Gastrocnemius medialis (tissue), 4 donors: ENCODE data around the gene ARHGAP33. TPM values are rescaled to one million over a fixed set of nuclear protein-coding genes. Genes with fewer than 3 reads are reported as not detected.

ENCODE experiments used
- ATAC-seq, 2 donors: fragments of 150-250 bp; one replicate each; pipeline ENCODE4 v1.9.1; 2016
- DNase-seq, 2 donors: peaks; one replicate each; pipeline ENCODE4 v3.0.0-alpha.2; 2019
- H3K27ac ChIP-seq, 4 donors: fragments of 200-600 bp; sonication (generic); 1 replicate in 1 of 4; 2 replicates in 3 of 4; pipeline ENCODE4 v1.5.1; 2016 to 2018; ENCODE audit warnings: mild to moderate bottlenecking in 2 of 4, moderate library complexity in 1 of 4
- H3K27me3 ChIP-seq, 3 donors: fragments of 200-600 bp; sonication (generic) in 2 of 3; 1 replicate in 1 of 3; 2 replicates in 2 of 3; pipeline versions ENCODE4 v1.5.1 to v1.6.0; 2016 to 2019; ENCODE audit warnings: mild to moderate bottlenecking in 1 of 3, moderate library complexity in 1 of 3
- H3K36me3 ChIP-seq, 2 donors: fragments of 200-600 bp; sonication (generic) in 1 of 2; one replicate each; pipeline ENCODE4 v1.5.1; 2017 to 2018
- H3K4me1 ChIP-seq, 2 donors: fragments of 200-600 bp; sonication (generic) in 1 of 2; one replicate each; pipeline ENCODE4 v1.5.1; 2016 to 2017; ENCODE audit warnings: mild to moderate bottlenecking in 2 of 2
- H3K4me3 ChIP-seq, 4 donors: fragments of 200-600 bp; sonication (generic) in 3 of 4; 1 replicate in 1 of 4; 2 replicates in 3 of 4; pipeline ENCODE4 v1.5.1; 2016 to 2019; ENCODE audit warnings: mild to moderate bottlenecking in 2 of 4
- H3K9me3 ChIP-seq, 3 donors: fragments of 200-600 bp; sonication (generic) in 2 of 3; 1 replicate in 1 of 3; 2 replicates in 2 of 3; pipeline ENCODE4 v1.5.1; 2016 to 2019
- CTCF ChIP-seq, 5 experiments: fragments of 450-650 bp in 3 of 5; fragments of 200-600 bp in 2 of 5; sonication (generic) in 2 of 5; IDR thresholded peaks in 4 of 5; conservative IDR thresholded peaks in 1 of 5; 1 replicate in 4 of 5; 2 replicates in 1 of 5; pipeline ENCODE4 v1.5.1; 2016 to 2019; ENCODE audit warnings: antibody characterized with exemption in 5 of 5, mild to moderate bottlenecking in 3 of 5, moderate library complexity in 3 of 5
- POLR2A ChIP-seq, 2 donors: fragments of 450-650 bp; IDR thresholded peaks; one replicate each; pipeline ENCODE4 v1.6.1; 2017; ENCODE audit warnings: antibody characterized with exemption in 2 of 2, mild to moderate bottlenecking in 2 of 2, moderate library complexity in 2 of 2
- in situ Hi-C, 4 donors: fragments of 200-750 bp; cut with MboI; loops; one replicate each; pipeline versions ENCODE4 v1.15.0 to v1.8.0; 2017; ENCODE audit warnings: low sequenced_read_pairs in 4 of 4
- intact Hi-C: fragments of 100-400 bp; cut with DNase I; formaldehyde crosslinking; loops from one replicate; pipeline ENCODE4 v1.15.1; 2023; ENCODE audit warnings: low total_unique reads
- total RNA-seq, 4 donors: library from RNA; depleted of rRNA; stranded (reverse); fragments of >200 nt; gene quantifications; one replicate each; pipeline versions ENCODE4 v1.1.0 to v1.2.3, GENCODE V29; 2016

ARHGAP33 gene
- total RNA-seq, 4 donors from 2014 or later = 0.22 to 4.7 (median 2.2) TPM

GRCh38 chr19:35822579-35822978, 47.2 kb downstream of the ARHGAP33 start:
- ATAC-seq (no peak), DNase-seq (no peak)
- Histone ChIP-seq H3K36me3 (no peaks in the 10 kb centered on the region), H3K27me3 (peaks cover 0 to 10% (median 3%) of the 10 kb centered on the region in 3 donors), H3K4me1 (no peaks in the 10 kb centered on the region), H3K4me3 (no peak overlapping the region), H3K9me3 (no peaks in the 10 kb centered on the region), H3K27ac (no peak overlapping the region)
- in situ Hi-C loops = no loop called here
- intact Hi-C loops = no loop called here
- TF ChIP-seq POLR2A (IDR thresholded peaks at IDR 0.05) = no peak
- TF ChIP-seq CTCF (IDR thresholded peaks at IDR 0.05 in 4 of 5, conservative IDR thresholded peaks at IDR 0.05 in 1 of 5) = no peak

- H3K27me3 ChIP-seq = peaks cover 0 to 3% (median 3%) of the 10 kb centered on the region in 3 donors
- TF ChIP-seq CTCF (IDR thresholded peaks at IDR 0.05 in 4 of 5, conservative IDR thresholded peaks at IDR 0.05 in 1 of 5) = no peak
- TF ChIP-seq POLR2A (IDR thresholded peaks at IDR 0.05) = no peak
- DNase-seq (no peak), ATAC-seq (no peak)
- no peak overlapping the region for H3K27ac ChIP-seq
- in situ Hi-C loops (no loop called here), intact Hi-C loops (no loop called here)
- no peaks in the 10 kb centered on the region for H3K9me3 ChIP-seq
- H3K4me3 ChIP-seq = no peak overlapping the region
- no peaks in the 10 kb centered on the region for H3K36me3 ChIP-seq
- no peaks in the 10 kb centered on the region for H3K4me1 ChIP-seq
Observed at GRCh38 chr19:35824150-35824549, 48.8 kb downstream of the ARHGAP33 start.

DNA sequence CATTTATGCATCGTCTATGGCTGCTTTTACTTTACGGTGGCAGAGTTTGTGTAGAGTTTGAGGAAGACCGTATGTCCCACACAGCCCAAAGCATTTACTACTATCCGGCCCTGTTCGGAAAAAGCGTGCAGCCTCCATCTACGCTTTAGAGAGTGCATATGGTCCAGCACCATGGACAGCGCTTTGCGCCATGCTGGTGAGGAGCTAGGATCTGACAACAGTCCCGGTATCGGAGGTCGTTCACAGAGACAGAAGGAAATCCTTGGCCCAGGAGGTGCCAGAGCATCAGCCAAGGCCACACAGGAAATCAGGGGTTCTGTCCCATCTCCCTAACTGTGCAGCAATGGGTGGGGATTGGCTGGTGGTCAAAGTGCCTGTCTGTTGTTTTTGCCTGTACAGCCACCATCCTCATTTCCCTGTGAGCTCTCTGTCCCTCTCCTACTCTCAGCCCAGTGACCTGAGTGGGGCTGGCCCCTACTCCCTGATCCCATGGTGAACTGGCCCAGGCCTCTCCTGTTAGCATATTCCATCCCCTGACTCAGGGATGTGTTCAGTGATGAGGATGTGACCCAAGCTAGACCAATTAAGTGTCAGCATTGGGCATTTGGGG, 53.4 kb downstream of the ARHGAP33 start:
- intact Hi-C loops (no loop called here), in situ Hi-C loops (no loop called here)

GRCh38 chr19:35830986-35831385, 55.6 kb downstream of the ARHGAP33 start:
- TF ChIP-seq POLR2A (IDR thresholded peaks at IDR 0.05) (no peak), CTCF (IDR thresholded peaks at IDR 0.05 in 4 of 5, conservative IDR thresholded peaks at IDR 0.05 in 1 of 5) (no peak)
- no peak overlapping the region for H3K4me3 ChIP-seq
- DNase-seq (no peak), ATAC-seq (no peak)
- H3K4me1 ChIP-seq = no peaks in the 10 kb centered on the region
- intact Hi-C loops = no loop called here
- peaks cover 0 to 4% (median 2%) of the 10 kb centered on the region in 3 donors for H3K27me3 ChIP-seq
- H3K36me3 ChIP-seq = no peaks in the 10 kb centered on the region
- no peaks in the 10 kb centered on the region for H3K9me3 ChIP-seq
- in situ Hi-C loops = no loop called here
- no peak overlapping the region for H3K27ac ChIP-seq

More for the DNA sequence above, 53.4 kb downstream of the ARHGAP33 start:
- no peak for TF ChIP-seq POLR2A (IDR thresholded peaks at IDR 0.05)
- TF ChIP-seq CTCF (IDR thresholded peaks at IDR 0.05 in 4 of 5, conservative IDR thresholded peaks at IDR 0.05 in 1 of 5) = no peak
- H3K36me3 ChIP-seq = no peaks in the 10 kb centered on the region
- H3K27ac ChIP-seq = no peak overlapping the region
- peaks cover 0 to 3% (median 2%) of the 10 kb centered on the region in 3 donors for H3K27me3 ChIP-seq
- DNase-seq (no peak), ATAC-seq (no peak)
- no peaks in the 10 kb centered on the region for H3K4me1 ChIP-seq
- H3K4me3 ChIP-seq = no peak overlapping the region
- no peaks in the 10 kb centered on the region for H3K9me3 ChIP-seq

DNA sequence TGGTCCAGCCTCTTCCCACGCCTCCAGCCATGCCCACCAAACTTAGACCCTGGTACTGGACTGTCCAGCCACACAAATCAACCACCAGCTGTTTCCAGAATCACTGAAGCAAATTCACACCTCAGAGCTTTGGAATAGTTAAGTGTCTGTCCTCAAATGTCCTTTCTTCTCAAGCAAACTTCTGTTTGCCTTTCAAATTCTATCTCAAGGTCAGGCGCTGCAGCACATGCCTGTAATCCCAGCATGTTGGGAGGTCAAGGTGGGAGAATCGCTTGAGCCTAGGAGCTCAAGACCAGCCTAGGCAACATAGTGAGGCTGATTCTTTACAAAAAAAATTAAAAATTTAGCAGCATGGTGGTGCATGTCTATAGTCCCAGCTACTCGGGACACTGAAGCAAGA, 56.7 kb downstream of the ARHGAP33 start:
- TF ChIP-seq CTCF (IDR thresholded peaks at IDR 0.05 in 4 of 5, conservative IDR thresholded peaks at IDR 0.05 in 1 of 5) = no peak
- TF ChIP-seq POLR2A (IDR thresholded peaks at IDR 0.05) = no peak
- H3K27ac ChIP-seq = no peak overlapping the region
- H3K9me3 ChIP-seq = no peaks in the 10 kb centered on the region
- H3K27me3 ChIP-seq = peaks cover 0 to 4% (median 2%) of the 10 kb centered on the region in 3 donors
- no peak overlapping the region for H3K4me3 ChIP-seq
- intact Hi-C loops (no loop called here), in situ Hi-C loops (no loop called here)
- no peak for DNase-seq
- H3K4me1 ChIP-seq = no peaks in the 10 kb centered on the region
- H3K36me3 ChIP-seq = no peaks in the 10 kb centered on the region
- no peak for ATAC-seq
